Fibroblast of mammary gland (primary cell): ENCODE measurements around the gene PIP4K2C.

ENCODE experiments used
- DNase-seq: peaks from one replicate; pipeline ENCODE4 v3.0.0-alpha.2; 2010; ENCODE audit warnings: low read depth
- H3K4me3 ChIP-seq: 2 replicates; pipeline ENCODE4 v1.5.1; 2011; ENCODE audit warnings: low read depth, mild to moderate bottlenecking, low read length, moderate library complexity; ENCODE audit not compliant: control insufficient read depth
- CTCF ChIP-seq: conservative IDR thresholded peaks from 2 replicates; pipeline ENCODE4 v1.5.1; 2011; ENCODE audit warnings: low read depth, low read length, inconsistent platforms; ENCODE audit not compliant: control insufficient read depth, insufficient read depth

PIP4K2C gene

GRCh38 chr12:57590864-57591781, at the start of gene PIP4K2C:
Gene PIP4K2C, plus strand, starts transcription at chr12:57591192. Its CDS starts 98 bp downstream, at chr12:57591290.
- peak; percentile 15 for DNase-seq
- TF ChIP-seq CTCF = no peak
- H3K4me3 ChIP-seq = peak within 1 kb of the TSS; percentile 71

GRCh38 chr12:57541717-57542116, 49.3 kb upstream of the PIP4K2C start:
- no peak overlapping the region for H3K4me3 ChIP-seq
- no peak for DNase-seq
- no peak for TF ChIP-seq CTCF

GRCh38 chr12:57543581-57543980, 47.4 kb upstream of the PIP4K2C start:
- no peak for DNase-seq
- TF ChIP-seq CTCF = no peak
- H3K4me3 ChIP-seq = no peak overlapping the region

- DNase-seq = no peak
- TF ChIP-seq CTCF = no peak
- peak overlapping the region; percentile 73 for H3K4me3 ChIP-seq
Observed at GRCh38 chr12:57545809-57546437, 45.1 kb upstream of the PIP4K2C start.

- peak; percentile 96 for DNase-seq
- no peak for TF ChIP-seq CTCF
- peak within 1 kb of the TSS; percentile 73 for H3K4me3 ChIP-seq
Observed at GRCh38 chr12:57546438-57547287, 44.3 kb upstream of the PIP4K2C start, which contains the start of gene DCTN2. Gene DCTN2, minus strand, starts transcription at chr12:57547192. Its CDS starts 129 bp downstream, at chr12:57547063.
